ENCODE measurements around the gene STEAP2. TPM values are rescaled to one million over a fixed set of nuclear protein-coding genes. Genes with fewer than 3 reads are reported as not detected.

Gene STEAP2
- total RNA-seq, 4 donors from 2014 or later, result 3.1 to 15.4 (median 7.0) TPM

DNA sequence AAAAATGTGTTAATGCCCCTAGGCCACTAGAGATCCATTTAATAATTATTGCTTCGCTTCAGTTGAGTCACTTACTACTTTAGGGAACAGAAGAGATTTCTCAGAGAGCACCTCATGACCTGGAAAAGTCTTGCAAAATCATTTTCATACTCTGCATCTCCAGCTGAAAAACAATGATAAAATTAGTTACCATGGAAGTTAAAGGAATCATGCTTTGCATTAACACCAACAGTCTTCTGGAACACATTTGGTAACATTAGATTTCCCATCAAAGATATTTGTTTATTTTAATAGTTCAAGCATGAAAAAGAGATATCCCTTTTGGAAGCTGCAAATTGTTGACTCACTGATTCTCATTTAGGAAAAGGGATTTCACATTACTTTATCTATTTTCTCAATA, 1.8 kb upstream of the STEAP2 start:
- no peak for DNase-seq
- H3K4me3 ChIP-seq, result no peak overlapping the region
- H3K27me3 ChIP-seq, result peaks cover 0 to 17% (median 0%) of the 10 kb centered on the region in 4 donors
- H3K4me1 ChIP-seq, result peaks cover 5 to 36% (median 7%) of the 10 kb centered on the region in 3 donors
- intact Hi-C loops (cut with DNase I), result no loop called here
- H3K9me3 ChIP-seq, result no peaks in the 10 kb centered on the region
- 25 to 53% methylated on average over 1 of the region's 1 CpG for WGBS, 2 donors
- no peak for TF ChIP-seq POLR2A (IDR thresholded peaks at IDR 0.05)
- TF ChIP-seq, protein P1, sequence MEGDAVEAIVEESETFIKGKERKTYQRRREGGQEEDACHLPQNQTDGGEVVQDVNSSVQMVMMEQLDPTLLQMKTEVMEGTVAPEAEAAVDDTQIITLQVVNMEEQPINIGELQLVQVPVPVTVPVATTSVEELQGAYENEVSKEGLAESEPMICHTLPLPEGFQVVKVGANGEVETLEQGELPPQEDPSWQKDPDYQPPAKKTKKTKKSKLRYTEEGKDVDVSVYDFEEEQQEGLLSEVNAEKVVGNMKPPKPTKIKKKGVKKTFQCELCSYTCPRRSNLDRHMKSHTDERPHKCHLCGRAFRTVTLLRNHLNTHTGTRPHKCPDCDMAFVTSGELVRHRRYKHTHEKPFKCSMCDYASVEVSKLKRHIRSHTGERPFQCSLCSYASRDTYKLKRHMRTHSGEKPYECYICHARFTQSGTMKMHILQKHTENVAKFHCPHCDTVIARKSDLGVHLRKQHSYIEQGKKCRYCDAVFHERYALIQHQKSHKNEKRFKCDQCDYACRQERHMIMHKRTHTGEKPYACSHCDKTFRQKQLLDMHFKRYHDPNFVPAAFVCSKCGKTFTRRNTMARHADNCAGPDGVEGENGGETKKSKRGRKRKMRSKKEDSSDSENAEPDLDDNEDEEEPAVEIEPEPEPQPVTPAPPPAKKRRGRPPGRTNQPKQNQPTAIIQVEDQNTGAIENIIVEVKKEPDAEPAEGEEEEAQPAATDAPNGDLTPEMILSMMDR (IDR thresholded peaks at IDR 0.05), result no peak
- no peaks in the 10 kb centered on the region for H3K36me3 ChIP-seq
- peak overlapping the region in 1 of 4 donors; percentile 87 for H3K27ac ChIP-seq

DNA sequence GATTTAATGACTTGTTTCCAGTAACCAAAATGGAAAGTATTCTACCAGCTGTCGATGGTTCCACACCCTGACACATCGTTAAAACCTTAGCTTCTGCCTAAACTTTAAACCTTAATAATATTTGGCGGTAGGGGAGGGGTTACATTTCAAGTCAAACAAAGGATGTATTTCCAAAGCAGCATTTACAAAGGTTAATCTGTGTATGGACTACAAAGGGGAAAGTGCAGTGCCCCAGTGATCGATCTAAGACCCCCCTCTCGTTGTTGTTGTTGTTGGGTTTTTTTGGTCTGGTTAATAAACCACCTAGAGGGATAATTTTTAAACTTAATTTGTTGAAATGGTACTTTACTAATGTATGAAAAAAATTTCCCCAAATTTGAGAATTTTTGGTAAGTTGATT, 1.1 kb upstream of the STEAP2 start:
- Histone ChIP-seq H3K27ac (peak overlapping the region; percentile 41 to 87 (median 82)), H3K4me3 (peak overlapping the region in 1 of 4 donors; percentile 76), H3K4me1 (peaks cover 5 to 36% (median 7%) of the 10 kb centered on the region in 3 donors), H3K9me3 (no peaks in the 10 kb centered on the region), H3K27me3 (peaks cover 0 to 17% (median 0%) of the 10 kb centered on the region in 4 donors), H3K36me3 (no peaks in the 10 kb centered on the region)
- 79 to 80% methylated on average over 5 of the region's 5 CpGs for WGBS, 2 donors
- TF ChIP-seq, protein P1 (IDR thresholded peaks at IDR 0.05), result no peak
- no peak for TF ChIP-seq POLR2A (IDR thresholded peaks at IDR 0.05)
- no peak for DNase-seq
- intact Hi-C loops (cut with DNase I), result no loop called here

DNA sequence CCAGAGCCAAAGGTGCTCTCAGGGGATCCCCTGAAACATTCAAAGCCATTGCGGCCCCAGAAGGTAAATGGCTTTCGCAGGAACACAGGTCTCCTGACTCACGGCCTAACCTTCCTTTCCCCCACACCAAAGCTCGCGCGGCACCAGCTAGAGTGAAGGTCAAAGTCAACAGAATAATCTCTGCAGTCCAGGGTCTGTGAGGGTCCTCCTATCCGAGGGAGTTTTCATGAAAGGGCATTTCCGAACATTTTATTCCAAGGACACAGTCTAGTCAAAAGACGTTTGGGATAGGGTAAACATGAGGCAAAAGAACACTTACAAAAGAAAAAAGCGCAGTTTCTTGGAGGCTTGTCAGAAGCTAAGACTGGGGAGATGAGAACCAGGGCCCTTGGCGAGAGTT, 559 bp upstream of the STEAP2 start:
- no peak for DNase-seq
- Histone ChIP-seq H3K27me3 (peaks cover 0 to 17% (median 0%) of the 10 kb centered on the region in 4 donors), H3K9me3 (no peaks in the 10 kb centered on the region), H3K4me1 (peaks cover 5 to 36% (median 7%) of the 10 kb centered on the region in 3 donors), H3K36me3 (no peaks in the 10 kb centered on the region), H3K4me3 (peak overlapping the region; percentile 54 to 81 (median 72)), H3K27ac (peak overlapping the region; percentile 81 to 93 (median 84))
- intact Hi-C loops (cut with DNase I), result no loop called here
- TF ChIP-seq, protein P1 (IDR thresholded peaks at IDR 0.05), result no peak
- no peak for TF ChIP-seq POLR2A (IDR thresholded peaks at IDR 0.05)
- WGBS, 2 donors, result 16 to 28% methylated on average over 11 of the region's 11 CpGs

DNA sequence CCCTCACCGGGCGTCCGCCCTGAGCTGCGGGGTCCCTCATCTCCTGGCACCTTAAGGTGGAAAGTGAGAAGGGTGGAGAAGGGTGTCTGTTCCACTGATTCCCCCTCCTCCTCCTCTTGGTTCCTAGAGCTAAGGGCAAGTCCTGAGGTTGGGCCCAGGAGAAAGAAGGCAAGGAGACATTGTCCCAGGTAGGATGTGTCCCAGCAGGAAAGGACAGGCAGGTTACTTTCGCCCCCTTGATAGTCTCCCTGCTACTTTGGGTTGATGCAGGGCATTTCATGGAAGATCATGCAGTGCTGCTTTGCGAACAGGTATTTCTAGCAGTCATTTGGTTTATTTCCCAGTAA, 582 bp downstream of the STEAP2 start:
- Histone ChIP-seq H3K9me3 (no peaks in the 10 kb centered on the region), H3K4me3 (peak overlapping the region; percentile 54 to 81 (median 72)), H3K27me3 (peaks cover 0 to 17% (median 0%) of the 10 kb centered on the region in 4 donors), H3K27ac (peak overlapping the region; percentile 81 to 93 (median 84)), H3K4me1 (peaks cover 5 to 41% (median 7%) of the 10 kb centered on the region in 3 donors), H3K36me3 (no peaks in the 10 kb centered on the region)
- intact Hi-C loops (cut with DNase I), result no loop called here
- DNase-seq, result no peak
- no peak for TF ChIP-seq POLR2A (IDR thresholded peaks at IDR 0.05)
- TF ChIP-seq, protein P1 (IDR thresholded peaks at IDR 0.05), result no peak
- 7 to 8% methylated on average over 5 to 6 of the region's 6 CpGs for WGBS, 2 donors

DNA sequence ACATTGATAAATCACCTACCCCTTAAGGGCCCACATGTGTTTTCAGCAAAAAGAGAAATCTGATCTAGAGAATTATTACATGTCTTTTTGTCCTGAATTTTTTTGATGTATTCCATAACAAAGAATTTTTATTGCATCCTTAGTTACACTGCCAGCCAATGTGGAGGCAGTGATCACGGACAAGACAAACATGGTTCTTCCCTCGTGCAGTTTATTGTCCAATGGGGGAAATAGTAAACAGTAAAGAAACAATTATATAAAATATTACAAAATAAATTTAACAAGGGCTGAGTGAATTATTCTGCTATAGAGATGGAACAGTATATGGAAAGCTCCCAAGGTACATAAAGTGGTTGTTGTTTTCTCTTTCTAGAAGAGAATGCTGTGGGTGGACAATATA, 2.0 kb downstream of the STEAP2 start:
- Histone ChIP-seq H3K4me3 (peak overlapping the region in 1 of 4 donors; percentile 81), H3K27me3 (peaks cover 0 to 17% (median 0%) of the 10 kb centered on the region in 4 donors), H3K36me3 (no peaks in the 10 kb centered on the region), H3K27ac (peak overlapping the region in 1 of 4 donors; percentile 10), H3K9me3 (no peaks in the 10 kb centered on the region), H3K4me1 (peaks cover 5 to 41% (median 7%) of the 10 kb centered on the region in 3 donors)
- intact Hi-C loops (cut with DNase I), result no loop called here
- TF ChIP-seq, protein P1 (IDR thresholded peaks at IDR 0.05), result no peak
- TF ChIP-seq POLR2A (IDR thresholded peaks at IDR 0.05), result no peak
- no peak for DNase-seq
- 68 to 79% methylated on average over 2 of the region's 2 CpGs for WGBS, 2 donors

Data from esophagus squamous epithelium (tissue), 5 donors.